Measurements from ENCODE around the gene CEP85.
"Not testable (repeated sequence)": the region's sequence is repeated elsewhere in the genome, so short reads cannot be mapped to it uniquely, and the experiment has no call there.

Gene CEP85

GRCh38 chr1:26291433-26291832 is 57.4 kb downstream of the CEP85 start:
- DNase-seq: no peak

DNA sequence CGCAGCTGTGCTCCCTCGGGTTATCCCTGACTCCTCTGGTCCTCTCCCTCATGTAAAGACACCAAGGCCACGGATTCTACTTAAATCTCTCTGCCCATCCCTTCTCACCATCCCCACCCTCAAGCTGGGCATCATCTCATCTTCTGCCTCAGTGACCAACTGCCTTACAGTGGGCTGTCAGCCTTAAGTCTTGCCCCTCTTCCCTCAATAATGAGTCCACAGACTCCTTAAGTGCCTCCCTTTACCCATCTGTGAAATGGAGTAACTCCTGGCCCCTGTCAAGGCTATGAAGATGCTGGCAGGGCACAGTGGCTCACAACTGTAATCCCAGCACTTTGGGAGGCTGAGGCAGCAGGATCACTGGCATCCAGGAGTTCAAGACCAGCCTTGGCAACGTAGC is 57.9 kb downstream of the CEP85 start:
- DNase-seq: no peak

- not testable (repeated sequence) for DNase-seq
Measured at GRCh38 chr1:26292735-26293134, 58.7 kb downstream of the CEP85 start.

DNA sequence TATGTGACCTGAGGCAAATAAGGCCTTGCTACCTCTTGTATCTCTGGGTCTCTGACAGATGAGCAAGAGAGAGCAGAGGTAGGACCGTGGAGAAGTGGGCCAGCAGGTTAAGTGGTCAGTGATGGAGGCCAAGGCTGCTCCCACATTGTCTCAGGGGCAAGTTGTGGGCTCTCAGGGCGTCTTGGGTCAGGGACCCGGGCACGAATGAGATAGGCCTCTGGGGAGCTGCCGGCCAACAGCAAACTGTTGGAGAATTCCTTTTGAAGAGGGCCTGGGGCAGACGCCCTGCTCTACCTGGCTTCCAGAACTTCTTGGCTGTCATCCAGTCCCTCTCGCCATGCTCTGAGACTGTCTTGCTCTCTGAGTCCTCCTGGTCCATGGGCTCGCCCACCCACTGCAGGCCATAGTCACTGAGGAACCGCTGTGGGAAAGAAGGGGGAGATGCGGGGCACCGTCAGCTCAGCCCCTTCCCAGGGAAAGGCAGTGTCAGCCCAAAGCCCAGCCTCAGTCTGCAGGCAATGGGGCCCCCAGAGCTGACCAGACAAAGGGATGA is 60.0 kb downstream of the CEP85 start:
- DNase-seq: no peak

GRCh38 chr1:26295194-26296138 is 61.5 kb downstream of the CEP85 start:
- DNase-seq: no peak

DNA sequence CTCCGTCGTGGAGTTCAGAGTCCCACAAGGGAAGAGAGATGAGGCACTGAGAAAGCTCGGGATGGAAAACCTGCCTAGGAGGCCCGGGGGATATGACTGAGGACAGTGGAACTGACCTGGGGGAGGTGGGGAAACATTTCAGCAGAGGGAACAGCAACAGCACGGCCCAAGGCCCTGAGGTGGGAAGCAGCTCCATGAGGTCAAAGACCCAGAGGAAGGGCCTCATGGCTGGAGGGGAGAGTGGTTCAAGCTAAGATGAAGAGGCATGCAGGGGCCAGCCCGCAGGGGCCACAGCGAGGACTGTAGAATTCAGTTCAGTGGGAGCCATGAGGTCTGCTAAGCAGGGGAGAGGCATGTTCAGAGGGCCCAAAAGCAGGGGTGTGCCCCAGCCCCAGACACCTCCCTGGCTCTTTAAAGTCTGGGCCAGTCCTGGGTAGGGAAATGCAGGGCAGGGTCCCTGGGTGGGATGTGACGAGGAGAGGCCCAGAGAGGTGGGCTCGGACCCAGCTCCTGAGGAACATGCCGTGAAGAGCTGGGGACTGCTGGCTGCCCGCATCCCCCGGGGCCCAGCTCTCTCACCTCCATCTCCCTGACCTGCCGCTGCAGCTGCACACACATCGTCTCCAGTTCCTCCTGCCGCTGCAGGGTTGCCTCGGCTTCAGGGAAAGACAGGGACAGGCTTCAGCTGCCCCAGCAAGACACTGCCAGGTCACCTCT is 62.5 kb downstream of the CEP85 start:
- no peak for DNase-seq

GRCh38 chr1:26297057-26297790 is 63.2 kb downstream of the CEP85 start:
- DNase-seq: no peak

- DNase-seq: no peak
Measured at GRCh38 chr1:26297791-26298124, 63.8 kb downstream of the CEP85 start.

- DNase-seq: no peak
Measured at GRCh38 chr1:26300578-26301275, 66.7 kb downstream of the CEP85 start.

DNA sequence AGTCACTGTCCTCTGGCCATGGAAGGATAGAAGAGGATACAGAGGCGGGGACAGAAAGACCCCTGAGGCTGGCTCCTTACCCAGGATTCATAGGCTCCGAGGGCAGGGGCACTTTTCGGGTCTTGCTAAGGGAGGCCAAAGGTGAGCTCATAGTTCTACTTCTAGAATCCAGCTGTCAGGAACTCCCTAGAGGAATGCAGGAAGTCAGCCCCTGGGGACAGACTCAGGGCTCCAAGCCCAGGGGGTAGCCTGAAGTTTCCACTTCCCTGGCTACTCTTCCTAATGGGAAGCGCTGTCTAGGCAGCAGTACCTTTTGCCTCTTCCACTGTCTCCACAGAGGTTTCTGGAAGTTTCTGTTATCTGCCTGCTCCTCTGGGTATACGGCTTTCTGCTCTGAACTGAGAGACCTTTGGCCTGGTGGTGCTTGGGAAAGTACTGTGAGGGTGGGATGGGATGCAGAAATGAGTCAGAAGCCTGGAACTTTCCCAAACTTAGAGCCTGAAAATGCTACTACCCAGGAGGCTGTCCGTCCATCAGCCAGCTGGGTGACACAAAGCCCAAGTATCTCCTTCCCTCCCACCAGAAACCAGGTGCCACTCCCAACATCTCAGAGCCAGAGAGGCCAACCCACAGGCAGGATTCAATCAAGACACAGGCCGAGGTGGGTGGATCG is 68.9 kb downstream of the CEP85 start:
- DNase-seq: no peak

GRCh38 chr1:26305667-26306289 is 71.8 kb downstream of the CEP85 start:
- DNase-seq: no peak

DNA sequence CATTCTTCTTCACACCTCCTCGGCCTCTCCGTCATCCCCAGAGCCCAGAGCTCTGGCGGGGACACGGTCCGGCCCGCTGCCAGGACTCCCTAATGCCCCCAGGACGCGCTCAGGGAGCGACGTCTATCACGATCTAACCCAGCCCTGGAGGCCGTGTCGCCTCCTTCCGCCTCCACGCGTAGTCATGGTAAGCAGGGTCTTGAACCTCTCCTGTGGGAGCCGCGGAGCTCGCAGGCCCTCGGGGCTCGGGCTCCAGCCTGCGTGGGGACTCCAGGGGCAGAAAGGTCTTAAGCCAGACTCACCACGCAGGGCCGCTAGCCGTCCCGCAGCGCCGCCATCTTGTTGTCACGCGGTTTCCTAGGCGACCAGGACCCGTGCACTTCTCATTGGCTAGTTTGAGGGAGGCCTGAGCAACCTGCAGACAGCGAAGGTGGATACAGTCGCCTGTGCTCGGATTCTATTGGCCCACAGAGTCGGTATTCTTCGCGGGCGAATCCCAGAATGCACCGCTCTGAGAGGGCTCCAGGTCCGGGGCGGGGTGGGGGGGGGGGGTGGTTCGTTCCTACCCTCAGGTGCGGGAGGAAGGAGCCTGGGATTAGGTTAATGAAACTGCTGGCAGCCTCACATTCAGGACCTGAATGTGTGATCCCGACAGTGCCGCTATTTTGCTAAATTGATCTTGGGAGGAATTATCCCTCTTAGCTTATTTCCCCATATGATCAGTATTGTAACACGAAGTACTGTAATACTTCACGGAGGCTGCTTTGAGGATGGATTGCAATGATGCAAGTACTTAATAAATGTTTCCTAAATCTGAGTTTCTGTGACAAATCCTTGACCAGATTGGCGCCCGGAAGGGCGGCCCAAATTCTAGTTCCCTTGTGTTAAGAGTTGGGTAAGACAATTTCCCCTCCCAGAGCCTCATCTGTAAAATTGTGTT is 72.6 kb downstream of the CEP85 start, which contains the start of gene UBXN11:
TSS of gene UBXN11 (minus strand) at position 347 of the 940 bp plus-strand sequence. CDS start 3,753 bp downstream, outside the sequence.
- peak; percentile 92 for DNase-seq

GRCh38 chr1:26307363-26307781 is 73.4 kb downstream of the CEP85 start:
- no peak for DNase-seq

DNA sequence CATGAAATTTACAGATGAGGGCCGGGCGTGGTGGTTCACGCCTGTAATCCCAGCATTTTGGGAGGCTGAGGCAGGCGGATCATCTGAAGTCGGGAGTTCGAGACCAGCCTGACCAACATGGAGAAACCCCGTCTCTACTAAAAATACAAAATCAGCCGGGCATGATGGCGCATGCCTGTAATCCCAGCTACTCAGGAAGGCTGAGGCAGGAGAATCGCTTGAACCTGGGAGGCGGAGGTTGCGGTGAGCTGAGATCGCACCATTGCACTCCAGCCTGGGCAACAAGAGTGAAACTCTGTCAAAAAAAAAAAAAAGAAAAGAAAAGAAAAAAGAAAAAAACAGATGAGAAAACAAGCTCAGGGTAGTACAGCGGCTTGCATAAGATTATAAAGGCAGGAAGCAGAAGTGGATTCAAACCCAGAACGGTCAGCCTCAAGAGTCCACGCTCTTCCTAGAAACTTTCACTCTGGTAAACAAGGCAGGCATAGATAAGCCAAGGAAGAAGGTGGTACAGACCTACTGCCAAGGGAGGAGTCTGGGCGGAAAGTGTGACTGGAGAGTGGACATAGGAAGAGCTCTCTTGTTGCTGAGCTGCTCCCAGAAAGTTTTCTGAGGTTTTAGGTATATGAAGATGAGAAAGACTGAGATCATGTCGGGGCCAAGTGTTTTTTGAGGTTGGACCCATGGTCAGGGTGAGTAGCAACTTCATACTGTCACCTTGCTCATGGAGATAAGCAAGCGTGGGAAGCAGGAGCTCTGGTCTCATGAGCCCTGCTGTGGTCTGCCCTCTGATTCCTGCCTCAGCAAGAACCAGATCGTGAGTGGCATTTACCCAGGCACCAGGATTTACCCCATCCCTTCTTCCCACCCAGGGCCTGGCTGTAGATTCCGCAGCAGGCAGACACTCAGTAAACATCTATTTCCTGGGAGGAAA is 74.2 kb downstream of the CEP85 start:
- not testable (repeated sequence) for DNase-seq

DNA sequence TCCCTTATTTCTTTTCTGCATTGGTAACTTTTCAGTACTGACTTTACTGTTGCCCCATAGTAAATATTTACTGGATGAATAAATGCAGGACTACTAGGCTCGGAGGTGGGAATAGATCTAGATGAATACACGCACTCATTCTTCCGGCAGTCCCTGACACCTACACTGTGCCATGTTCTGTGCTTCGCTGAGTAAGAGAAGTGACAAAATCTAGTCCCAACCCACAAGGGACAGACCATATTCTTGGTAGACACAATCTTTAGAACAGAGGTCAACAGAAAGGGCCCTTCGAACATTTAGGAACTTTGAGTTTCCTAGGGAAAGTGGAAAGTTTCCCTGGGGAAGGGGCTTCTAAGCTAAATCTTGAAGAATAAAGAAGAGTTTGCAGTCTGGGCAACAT is 80.5 kb downstream of the CEP85 start:
- no peak for DNase-seq

DNA sequence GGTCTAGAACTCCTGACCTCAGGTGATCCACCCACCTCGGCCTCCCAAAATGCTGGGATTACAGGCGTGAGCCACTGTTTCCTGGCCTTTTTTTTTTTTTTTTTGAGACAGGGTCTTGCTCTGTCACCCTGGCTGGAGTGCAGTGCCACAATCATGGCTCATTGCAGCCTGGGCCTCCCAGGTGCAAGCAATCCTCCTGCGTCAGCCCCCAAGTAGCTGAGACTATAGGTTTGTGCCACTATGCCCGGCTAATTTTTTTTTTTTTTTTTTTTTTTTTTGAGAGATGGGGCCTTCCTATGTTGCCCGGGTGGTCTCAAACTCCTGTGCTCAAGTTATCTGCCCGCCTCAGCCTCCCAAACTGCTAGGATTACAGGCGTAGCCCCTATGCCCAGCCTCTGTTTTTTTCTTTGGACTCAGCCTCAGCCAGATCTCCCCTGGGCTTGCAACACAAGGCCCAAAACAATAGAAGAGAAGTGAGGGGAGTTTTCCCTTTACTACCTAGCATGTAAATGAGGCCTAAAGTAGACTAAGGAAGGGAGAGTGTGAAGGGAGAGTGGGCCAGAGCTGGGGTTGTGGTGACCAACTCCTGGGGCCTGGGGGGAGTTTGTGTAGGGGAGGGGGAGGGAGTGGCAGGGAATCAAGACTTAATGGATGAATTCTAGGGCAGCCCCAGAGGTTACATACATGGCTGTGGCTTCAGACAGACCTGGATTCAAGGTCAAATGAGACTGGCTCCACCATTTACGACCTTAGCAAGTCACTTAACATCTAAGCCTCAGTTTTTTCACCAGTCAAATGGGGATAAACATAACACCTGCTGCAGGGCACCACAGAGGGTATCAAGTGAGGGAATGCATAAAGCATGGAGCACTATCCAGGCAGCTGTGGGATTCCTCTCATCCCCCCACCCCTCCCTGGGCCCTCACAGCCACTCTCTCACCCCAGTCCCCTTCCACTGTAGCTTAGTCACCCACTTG is 82.2 kb downstream of the CEP85 start:
- DNase-seq: no peak

DNA sequence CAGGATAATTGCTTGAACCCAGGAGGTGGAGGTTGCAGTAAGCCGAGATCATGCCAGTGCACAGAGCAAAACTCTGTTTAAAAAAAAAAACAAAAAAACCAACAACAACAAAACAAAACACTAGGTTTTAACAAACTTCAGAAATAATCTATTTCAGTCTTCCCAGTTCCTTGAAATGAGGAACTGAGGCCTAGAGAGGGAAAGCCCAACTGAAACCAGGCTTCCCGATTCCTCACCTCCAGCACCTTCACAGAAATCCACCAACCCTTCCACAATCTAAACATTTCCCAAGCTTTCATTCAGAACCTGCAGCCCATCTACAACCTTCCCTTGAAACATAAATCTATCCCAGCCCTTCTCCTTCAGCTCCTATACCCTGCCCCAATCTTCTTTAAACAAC is 83.1 kb downstream of the CEP85 start:
- DNase-seq: no peak
